AG08396 (cell line): ENCODE results near the gene SWI5.
A peak's percentile ranks its signal among the peaks of the same experiment; 100 is the strongest.
"Not testable (repeated sequence)": the region's sequence is repeated elsewhere in the genome, so short reads cannot be mapped to it uniquely, and the experiment has no call there.

ENCODE experiments used
- DNase-seq: peaks from one replicate; pipeline ENCODE4 v3.0.0; 2012; ENCODE audit warnings: low spot score, mixed read lengths

Gene SWI5

DNA sequence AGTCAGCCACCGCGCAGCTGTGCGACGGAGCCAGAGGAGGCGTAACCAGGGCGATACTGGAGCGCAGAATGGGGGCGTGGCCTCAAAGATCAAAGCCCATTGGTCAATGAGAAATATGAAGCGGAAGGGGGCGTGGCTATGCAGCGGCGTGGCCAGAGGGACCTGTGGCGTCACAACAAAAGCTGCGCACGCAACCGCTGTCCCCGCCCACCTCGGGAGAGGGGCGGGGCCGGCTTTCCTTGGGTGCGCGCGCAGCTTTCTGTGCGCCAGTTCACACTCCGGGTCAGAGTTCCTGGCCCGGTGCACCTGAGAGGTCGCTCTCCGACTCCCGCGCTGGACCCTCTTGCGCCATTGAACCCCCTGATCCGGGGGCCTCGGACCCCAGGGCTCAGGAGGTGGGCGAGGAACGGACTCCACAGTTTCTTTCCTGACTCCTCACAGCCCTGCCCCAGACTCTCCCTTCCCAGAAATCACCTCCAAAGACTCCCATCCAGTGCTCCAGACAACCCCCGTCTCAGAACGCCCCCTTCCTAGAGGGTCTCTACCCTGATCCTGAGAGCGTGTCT lies at the start of gene SWI5:
Gene SWI5, plus strand, starts transcription at position 269 of the 566 bp plus-strand sequence.
- DNase-seq = peak; percentile 100

DNA sequence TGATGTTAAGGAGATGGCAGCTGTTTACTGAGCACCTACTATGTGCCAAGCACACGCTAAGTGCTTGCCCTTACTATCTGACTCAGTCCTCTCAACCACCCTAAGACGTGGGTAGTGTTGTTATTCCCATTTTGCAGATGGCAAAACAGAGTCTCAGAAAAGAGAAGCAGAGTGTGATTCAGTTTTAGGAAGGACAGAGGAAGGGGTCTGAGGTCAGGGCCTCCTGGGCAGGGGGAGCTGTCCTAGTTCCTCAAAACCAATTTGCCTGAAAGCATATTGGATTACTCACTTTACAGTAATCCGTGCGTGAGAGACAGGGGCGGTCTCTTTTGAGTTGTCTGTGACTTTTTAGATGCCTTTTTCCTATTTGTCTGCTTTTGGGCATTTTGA lies 49.7 kb upstream of the SWI5 start:
- no peak for DNase-seq

DNA sequence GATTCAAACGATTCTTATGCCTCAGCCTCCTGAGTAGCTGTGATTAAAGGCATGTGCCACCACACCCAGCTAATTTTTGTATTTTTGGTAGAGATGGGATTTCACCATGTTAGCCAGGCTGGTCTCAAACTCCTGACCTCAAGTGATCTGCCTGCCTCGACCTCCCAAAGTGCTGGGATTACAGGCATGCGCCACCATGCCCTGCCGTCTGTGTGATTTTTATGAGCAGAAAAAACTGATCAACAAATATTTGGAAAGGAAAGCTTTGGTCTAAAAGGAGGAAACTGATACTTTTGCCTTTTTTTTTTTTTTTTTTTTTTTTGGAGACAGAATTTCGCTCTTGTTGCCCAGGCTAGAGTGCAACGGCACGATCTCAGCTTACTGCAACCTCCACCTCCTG lies 45.2 kb upstream of the SWI5 start:
- DNase-seq = not testable (repeated sequence)

DNA sequence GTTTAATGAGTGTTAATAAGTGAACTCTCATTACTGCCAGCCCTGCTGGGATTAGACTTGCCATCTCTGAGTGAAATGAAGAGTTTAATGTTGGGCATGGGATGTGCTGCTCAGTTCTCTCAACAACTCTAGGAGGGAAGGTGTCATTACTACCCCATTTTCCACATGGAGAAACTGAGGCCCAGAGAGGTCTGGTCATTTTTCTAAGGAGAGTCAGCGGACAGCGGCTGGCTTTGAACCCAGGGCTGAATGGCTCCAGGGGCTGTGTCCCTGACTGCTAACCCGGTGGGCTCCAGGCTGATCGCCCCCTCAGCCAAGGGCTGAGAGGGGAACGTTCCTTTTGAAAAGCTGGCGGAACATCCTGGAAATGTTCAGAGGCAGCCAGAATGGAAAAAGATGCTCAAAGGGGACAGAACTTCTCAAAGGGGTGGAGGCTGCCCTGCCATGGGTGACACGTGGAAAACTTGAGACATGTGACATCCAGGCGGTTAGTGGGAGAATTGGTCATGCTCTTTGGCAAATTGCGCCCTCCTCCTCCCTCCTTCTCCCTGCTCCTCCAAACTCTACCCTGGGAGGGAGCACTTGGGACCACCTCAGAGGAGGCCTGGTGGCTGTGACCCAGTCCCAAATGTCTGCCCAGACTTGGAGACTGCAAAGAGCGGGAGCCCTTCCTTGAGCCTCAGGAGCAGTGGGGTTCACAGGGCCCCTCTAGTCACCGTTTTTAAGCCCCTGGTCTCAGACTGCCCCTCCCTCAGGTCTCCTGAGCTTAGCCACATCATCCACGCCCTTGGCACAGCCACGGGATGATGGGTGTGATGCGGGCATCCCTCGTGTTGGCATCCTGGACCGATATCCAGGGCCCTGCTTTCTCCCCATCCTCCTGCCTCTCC lies 44.2 kb upstream of the SWI5 start:
- no peak for DNase-seq

DNA sequence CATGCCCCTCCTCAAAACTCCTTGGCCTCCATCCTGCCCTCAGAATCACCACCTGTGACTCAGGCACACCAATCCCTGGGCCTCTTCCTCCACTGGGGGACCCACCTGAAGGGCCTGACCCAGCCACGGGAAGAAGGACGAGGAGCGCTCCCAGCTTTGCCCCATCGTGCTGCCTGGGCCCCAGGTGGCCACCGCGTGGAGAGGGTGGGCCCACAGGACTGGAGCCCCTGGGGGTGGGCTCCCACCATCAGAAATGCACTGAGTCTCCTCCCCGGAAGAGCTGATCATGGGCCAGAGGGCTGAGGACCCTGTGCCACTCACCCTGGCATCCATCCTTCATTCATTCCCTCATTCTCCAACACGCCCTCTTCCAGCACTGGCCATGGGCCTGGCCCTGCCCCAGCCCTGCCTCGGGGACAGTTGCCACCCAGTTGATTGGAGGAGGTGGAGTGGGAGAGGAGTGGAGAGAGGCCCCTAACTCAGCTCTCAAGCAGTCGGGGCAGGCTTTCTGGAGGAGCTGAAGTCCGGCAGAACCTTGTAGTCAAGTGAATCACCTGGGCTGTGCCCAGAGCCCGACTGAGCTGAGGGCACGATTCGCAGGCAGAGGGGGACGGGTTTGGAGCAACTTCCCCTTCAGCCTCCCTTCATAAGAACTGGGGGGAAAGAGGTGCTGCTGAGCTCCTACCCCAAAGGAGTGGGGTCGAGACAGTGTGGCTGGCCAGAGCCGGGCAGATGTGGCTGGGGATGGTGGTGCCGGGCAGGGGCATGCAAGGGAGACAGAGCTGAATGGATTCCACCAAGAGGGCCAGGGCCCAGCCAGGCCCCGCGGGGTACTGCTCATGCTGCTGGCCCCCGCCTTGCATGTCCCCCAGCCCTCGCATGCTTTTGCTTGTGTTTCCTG lies 43.3 kb upstream of the SWI5 start:
- no peak for DNase-seq

DNA sequence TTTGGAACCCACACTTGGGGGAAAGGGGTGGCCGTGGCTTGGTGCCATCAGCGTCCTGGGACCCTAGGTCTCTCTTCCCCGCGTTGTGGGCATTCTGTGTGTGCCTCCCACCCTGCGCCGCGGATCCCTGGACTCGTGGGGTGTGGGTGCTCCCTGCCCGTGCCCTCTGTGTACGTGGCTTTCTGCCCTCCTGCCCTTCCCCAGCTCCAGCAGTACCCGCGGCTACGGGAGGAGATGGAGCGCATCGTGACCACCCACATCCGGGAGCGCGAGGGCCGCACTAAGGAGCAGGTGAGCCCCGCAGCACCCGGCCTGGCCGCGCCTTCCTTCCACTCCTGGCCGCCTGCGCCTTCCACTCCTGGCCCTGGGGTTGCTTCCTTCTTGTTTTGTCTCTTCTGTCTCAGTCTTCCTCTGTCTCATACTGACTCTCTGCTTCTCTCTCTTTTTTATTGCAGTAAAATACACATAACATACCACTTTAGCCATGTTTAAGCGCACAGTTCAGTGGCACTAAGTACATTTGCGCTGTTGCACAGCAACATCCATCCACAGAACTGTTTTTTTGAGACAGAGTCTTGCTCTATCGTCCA lies 42.2 kb upstream of the SWI5 start:
- no peak for DNase-seq

DNA sequence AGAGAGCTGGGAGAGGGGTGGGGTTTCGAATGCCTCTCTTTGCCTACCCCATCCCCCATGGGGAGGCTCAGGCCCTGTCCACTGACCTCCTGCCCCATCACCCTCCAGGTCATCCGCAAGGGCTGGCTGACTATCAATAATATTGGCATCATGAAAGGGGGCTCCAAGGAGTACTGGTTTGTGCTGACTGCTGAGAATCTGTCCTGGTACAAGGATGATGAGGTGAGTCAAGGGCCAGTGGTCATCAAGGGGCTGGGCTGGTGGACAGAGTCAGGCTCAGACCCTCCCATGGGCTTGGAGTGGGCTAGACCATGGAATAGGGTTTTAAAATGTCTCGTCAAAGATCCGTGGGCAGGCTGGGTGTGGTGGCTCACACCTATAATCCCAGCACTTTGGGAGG lies 34.0 kb upstream of the SWI5 start:
- no peak for DNase-seq

DNA sequence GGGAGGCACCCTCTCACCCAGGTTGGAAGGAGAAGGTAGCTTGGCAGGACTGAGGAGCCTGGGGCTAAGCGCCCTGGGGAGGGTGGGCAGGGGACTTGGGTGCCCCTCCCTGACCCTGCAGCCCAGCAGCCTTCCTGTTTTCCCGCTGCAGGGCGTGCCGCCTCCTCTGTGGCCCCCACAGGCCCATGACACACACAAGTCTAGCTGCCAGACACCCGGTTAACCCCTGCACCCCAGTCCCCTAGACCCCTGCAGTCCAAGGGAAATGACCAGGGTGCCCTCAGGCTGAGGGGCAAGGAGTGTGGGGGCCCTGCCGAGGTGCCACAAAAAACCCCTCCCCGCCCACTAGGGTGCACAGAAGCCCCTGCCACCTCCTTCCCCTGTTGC lies 33.3 kb upstream of the SWI5 start:
- DNase-seq = no peak

DNA sequence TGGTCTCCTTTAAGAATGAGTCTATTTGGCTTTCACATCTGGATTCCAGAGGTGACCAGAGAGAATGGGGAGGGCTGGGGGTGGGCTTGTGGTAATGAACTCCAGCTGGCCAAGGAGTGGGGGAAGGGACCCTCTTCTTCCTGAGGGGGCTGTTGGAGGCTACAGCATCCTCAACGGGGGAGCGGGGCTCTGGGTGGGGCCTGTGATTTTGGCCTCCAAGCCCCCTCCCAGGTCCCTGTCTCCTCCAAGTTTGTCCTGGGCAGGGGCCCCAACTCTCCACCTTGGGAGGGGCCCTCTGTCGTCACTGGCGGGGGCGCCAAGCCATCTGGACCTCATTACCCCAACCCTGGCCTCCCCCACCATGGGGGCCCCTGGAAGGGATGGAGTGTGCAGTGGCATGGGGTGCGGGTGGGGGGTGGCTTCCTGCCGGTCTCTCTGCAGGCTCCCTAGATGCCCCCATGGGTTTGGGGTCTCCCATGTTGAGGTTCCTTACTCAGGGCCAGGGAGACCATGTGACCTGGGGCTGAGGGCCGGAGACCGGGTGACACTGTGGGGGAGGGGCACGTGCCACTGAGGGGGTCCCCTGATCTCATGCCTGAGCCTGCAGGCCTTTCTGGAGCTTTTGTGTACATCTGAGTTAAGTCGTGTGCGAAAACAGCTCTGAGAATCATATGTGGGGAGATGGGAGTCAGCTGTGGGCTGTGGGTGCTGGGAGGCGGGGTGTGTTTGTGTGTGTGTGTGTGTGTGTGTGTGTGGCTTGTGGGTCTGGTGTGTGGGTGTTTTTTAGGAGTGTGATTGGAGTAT lies 32.7 kb upstream of the SWI5 start:
- no peak for DNase-seq

DNA sequence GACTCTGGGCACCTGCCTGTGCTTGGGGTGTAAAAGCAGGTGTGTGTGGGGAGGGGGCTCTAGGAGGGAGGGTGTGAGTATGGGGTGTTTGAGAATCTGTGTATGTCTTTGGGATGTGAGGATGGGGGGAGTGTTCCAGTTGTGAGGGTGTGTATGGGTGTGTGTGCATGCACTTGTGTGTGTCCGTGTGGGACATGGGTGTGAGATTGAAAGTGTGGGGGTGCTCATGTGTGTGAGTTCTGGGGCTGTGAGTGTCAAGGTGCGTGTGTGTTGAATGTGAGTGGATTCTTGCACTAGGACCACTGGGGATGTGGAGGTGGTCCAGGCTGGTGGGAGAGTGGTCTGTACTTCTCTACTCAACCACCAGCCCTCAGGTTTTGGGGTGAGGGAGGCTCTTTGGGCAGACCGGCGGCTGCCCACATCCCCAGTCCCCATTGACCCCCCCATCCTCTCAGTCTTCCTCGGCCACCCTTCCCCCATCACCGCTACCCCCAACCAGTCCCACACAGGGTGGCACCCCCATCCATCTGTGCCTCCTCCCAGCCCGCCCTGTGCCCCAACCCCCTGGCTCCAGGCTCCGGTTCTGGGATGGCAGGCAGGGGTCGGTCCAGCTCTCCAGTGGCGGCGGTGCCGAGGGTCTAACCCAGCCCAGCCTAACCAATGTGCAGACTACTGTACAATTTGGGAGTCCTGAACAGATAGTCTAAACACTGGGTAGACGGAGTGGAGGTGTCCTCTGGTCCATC lies 31.8 kb upstream of the SWI5 start:
- DNase-seq = no peak

DNA sequence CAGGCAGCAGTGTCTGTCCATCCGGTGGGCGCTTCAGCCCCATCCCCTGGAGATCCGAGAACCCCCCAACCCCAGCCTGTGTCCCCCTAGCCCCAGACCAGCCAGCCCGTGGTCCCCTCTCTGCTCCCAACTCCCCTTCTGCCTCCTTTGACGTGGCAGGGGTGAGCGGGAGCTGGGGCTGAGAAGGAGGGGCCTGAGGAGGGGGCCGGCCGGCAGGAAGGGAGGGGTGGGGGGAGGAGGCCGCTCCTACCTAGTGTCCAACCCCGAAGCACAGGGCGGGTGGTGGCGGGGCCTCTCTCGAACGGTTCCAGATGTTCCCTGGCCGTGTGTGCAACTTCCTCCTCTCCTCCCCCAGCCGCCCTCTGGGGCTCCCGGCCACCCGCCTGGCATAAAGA lies 31.2 kb upstream of the SWI5 start:
- DNase-seq = peak; percentile 86

DNA sequence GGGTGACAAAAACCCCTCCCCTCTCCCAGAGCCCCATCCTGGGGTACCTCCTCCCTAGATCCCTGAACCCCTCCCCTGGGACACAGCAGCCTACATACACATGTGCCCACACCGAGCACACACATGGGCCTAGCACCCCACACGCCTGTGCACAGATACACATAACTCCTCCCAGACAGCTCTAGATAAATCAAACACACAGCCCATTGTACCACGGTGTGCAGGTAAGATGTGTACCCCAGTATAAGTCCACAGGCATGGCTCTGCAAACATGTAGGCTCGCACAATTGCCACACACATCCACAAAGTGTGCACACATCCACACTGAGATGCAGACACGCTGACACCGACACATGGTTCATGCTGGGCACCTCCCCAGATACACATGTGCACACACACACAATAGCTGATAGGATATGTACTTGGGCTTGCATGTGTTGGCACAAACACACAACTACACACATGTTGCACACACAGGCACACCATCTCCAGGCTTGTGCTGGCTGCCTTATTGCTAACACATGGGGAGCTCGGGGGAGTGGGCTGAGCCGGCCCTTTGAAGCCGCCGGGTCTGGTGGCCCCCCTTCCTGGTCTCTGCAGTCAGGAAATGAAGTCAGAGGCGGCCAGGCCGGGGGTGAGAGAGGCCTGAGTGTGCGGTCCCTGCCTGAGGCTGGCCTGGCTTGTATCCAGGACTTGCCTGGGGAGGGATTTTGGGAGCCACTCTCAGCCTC lies 30.5 kb upstream of the SWI5 start:
- peak; percentile 72 for DNase-seq

DNA sequence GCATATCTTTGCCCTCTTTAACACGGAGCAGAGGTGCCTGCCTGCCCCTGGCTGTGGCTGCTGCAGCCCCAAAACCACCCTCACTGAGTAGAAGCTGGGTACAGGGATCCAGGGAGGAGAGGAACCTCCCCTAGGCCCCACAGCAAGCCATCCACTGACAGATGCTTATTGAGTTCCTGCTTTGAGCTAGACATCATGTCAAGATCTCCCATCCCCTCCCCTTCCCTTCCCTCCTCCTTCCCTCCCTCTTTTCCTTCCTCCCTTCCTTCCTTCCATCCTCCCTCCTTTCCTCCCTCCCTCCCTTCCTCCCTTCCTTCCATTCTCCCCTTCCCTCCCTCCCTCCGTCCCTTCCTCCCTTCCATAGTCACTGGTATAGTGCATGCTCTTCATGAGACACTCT lies 29.6 kb upstream of the SWI5 start:
- DNase-seq = no peak

DNA sequence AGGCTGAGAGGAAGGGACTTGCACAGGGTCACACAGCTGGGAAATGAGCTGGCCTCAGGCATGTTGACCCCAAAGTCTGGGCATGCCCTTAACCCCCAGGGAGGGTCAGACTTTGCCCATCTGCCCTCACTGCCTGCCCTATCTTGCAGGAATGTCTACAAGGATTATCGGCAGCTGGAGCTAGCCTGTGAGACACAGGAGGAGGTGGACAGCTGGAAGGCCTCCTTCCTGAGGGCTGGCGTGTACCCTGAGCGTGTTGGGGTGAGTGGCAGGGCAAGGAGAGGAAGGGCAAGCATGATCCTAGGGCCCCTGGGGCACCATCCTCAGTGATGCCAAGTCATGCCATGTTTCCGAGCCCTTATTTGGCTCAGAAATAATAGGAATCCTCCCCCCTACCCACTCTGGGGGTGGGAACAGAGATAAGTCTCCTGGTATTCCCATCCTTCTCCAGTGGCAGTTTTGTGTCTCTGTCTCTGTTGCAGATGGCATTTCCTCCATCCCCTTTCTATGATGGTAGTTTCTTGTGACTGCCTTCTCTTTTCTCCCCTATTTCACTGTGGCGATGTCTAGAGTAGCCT lies 28.8 kb upstream of the SWI5 start:
- no peak for DNase-seq

DNA sequence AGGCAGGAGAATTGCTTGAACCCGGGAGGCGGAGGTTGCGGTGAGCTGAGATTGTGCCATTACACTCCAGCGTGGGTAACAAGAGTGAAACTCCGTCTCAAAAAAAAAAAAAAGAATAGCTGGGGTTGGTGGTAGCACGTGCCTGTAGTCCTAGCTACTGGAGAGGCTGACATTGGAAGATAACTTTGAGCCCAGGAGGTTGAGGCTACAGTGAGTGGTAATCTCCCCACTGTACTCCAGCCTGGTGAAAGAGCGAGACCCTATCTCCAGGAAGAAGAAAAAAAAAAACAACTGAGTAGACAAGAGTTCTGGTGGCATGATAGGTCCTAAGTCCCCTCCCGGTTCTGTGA lies 26.5 kb upstream of the SWI5 start:
- no peak for DNase-seq

DNA sequence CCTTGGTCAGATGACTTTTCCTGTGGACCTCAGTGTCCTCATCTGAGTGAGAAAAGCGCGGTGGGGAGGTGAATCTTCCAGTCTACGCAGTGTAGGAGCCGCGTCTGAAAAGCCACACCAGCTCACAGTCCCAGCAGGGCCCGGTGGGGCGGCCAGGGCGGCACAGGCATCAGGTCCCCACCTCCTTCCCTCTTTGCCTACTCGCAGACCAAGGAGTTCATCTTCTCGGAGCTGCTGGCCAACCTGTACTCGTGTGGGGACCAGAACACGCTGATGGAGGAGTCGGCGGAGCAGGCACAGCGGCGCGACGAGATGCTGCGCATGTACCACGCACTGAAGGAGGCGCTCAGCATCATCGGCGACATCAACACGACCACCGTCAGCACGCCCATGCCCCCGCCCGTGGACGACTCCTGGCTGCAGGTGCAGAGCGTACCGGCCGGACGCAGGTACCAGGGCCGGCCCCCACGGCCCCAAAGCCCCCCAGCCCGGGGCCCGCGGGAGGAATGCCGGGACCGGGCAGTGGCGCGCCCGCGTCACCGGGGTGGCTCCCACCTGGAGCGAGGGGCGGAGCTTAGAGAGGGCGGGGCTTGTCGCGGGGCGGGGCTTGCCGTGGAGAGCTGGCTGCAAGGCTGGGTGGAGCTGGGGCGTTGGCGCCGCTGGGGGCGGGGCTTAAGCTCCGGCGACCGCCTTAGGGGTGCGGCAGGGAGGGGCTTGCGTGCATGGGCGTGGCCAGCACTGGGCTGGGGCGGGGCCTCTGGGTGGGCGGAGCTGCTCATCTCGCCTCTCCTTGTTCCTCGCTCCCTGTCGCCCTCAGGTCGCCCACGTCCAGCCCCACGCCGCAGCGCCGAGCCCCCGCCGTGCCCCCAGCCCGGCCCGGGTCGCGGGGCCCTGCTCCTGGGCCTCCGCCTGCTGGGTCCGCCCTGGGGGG lies 25.9 kb upstream of the SWI5 start:
- DNase-seq = peak; percentile 75

DNA sequence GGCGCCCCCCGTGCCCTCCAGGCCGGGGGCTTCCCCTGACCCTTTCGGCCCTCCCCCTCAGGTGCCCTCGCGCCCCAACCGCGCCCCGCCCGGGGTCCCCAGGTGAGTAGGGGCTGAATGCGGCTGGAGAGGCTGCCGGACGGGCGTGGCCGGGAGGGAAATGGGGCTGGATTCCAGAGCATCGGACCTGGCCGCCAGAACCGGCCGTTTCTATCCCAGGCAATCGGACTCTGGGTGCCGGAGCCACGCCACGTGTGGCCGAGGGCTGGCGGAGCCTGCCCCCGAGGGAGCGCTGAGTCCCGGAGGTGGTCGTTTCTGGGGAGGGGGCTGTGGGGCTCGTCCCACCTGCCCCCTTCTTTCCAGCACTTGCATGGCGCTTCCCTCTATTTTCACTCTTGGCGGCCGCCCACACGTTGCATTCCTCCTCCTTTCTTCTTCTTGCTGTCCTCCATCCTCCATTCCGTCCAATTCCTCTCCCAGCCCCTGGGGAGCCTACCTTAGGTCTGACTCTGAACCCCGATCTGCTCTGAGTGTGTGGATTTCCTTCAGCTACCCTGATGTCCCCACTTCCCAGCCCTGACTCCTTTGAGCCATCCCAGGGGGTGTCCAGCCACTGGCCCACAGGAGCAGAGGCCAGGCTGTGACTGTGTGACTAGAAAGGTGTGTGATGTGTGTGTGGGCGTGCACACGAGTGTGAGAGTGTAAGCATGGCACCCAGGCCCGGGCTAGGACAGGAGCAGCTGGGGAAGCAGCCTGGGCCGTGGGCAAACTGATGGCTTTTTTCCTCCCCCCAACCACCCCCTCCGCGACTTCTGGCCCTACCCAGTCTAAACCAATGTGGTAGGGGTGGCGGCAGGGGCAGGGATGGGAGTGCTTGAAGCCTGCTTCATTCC lies 25.0 kb upstream of the SWI5 start:
- no peak for DNase-seq

DNA sequence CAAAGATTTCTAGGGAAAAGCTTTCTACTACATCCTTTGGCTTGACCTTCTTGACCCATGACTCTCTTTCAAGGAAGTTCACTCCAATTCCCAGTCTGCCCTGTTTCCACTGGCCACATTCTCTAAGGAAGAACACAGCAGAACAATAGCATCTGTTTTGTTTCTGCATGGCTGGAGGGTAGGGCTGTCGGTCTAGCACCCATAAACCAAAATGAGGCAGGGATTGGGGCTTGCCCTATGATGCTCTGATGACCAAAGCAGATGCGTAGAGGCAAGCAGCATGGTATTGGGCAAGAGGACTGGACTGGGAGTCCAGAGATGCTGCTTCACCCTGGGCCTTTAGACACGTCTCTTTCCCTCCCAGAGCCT lies 24.4 kb upstream of the SWI5 start:
- DNase-seq = no peak
